Measurements from ENCODE around the gene GPATCH2L. TPM values are rescaled to one million over a fixed set of nuclear protein-coding genes. Genes with fewer than 3 reads are reported as not detected.

Gene GPATCH2L
- total RNA-seq, 2 donors from 2014 or later: 80.1 to 80.9 TPM

- H3K9me3 Mint-ChIP-seq: no peaks in the 10 kb centered on the region
- ATAC-seq (replicated peaks in 1 of 2): no peak
- no peak for DNase-seq
- H3K36me3 Mint-ChIP-seq (ENCODE audit: insufficient read depth in 2 of 2): no peaks in the 10 kb centered on the region
- H3K4me1 Mint-ChIP-seq (ENCODE audit: low read depth): no peaks in the 10 kb centered on the region
- H3K27ac Mint-ChIP-seq: no peak overlapping the region
- no peak overlapping the region for H3K4me3 Mint-ChIP-seq
- H3K27me3 Mint-ChIP-seq (ENCODE audit: low read depth): no peaks in the 10 kb centered on the region
Measured at GRCh38 chr14:76257111-76257803, 105.5 kb downstream of the GPATCH2L start.

GRCh38 chr14:76257842-76258397 lies 106.2 kb downstream of the GPATCH2L start:
- H3K27me3 Mint-ChIP-seq (ENCODE audit: low read depth): no peaks in the 10 kb centered on the region
- DNase-seq (no peak), ATAC-seq (replicated peaks in 1 of 2) (no peak)
- H3K36me3 Mint-ChIP-seq (ENCODE audit: insufficient read depth in 2 of 2): no peaks in the 10 kb centered on the region
- H3K27ac Mint-ChIP-seq: no peak overlapping the region
- no peak overlapping the region for H3K4me3 Mint-ChIP-seq
- H3K9me3 Mint-ChIP-seq: no peaks in the 10 kb centered on the region
- no peaks in the 10 kb centered on the region for H3K4me1 Mint-ChIP-seq (ENCODE audit: low read depth)

GRCh38 chr14:76259029-76259735 lies 107.5 kb downstream of the GPATCH2L start:
- Mint-ChIP-seq H3K9me3 (no peaks in the 10 kb centered on the region), H3K36me3 (ENCODE audit: insufficient read depth in 2 of 2) (no peaks in the 10 kb centered on the region), H3K4me3 (no peak overlapping the region), H3K27ac (no peak overlapping the region), H3K27me3 (ENCODE audit: low read depth) (no peaks in the 10 kb centered on the region), H3K4me1 (ENCODE audit: low read depth) (no peaks in the 10 kb centered on the region)
- DNase-seq (no peak), ATAC-seq (replicated peaks in 1 of 2) (no peak)

GRCh38 chr14:76260749-76261148 lies 109.0 kb downstream of the GPATCH2L start:
- Mint-ChIP-seq H3K4me1 (ENCODE audit: low read depth) (no peaks in the 10 kb centered on the region), H3K27me3 (ENCODE audit: low read depth) (peaks cover 15% of the 10 kb centered on the region), H3K27ac (no peak overlapping the region), H3K9me3 (peaks cover 0 to 3% of the 10 kb centered on the region in 2 donors), H3K36me3 (ENCODE audit: insufficient read depth in 2 of 2) (no peaks in the 10 kb centered on the region), H3K4me3 (no peak overlapping the region)
- ATAC-seq (replicated peaks in 1 of 2) (no peak), DNase-seq (no peak)

- Mint-ChIP-seq H3K4me3 (no peak overlapping the region), H3K36me3 (ENCODE audit: insufficient read depth in 2 of 2) (no peaks in the 10 kb centered on the region), H3K4me1 (ENCODE audit: low read depth) (no peaks in the 10 kb centered on the region), H3K27ac (no peak overlapping the region), H3K27me3 (ENCODE audit: low read depth) (peaks cover 21% of the 10 kb centered on the region), H3K9me3 (peaks cover 0 to 3% of the 10 kb centered on the region in 2 donors)
- ATAC-seq (replicated peaks in 1 of 2): no peak
- no peak for DNase-seq
Measured at GRCh38 chr14:76261371-76261811, 109.7 kb downstream of the GPATCH2L start.

- peaks cover 23% of the 10 kb centered on the region for H3K27me3 Mint-ChIP-seq (ENCODE audit: low read depth)
- H3K4me3 Mint-ChIP-seq: no peak overlapping the region
- H3K27ac Mint-ChIP-seq: no peak overlapping the region
- no peak for ATAC-seq (replicated peaks in 1 of 2)
- H3K4me1 Mint-ChIP-seq (ENCODE audit: low read depth): no peaks in the 10 kb centered on the region
- peaks cover 0 to 3% of the 10 kb centered on the region in 2 donors for H3K9me3 Mint-ChIP-seq
- no peaks in the 10 kb centered on the region for H3K36me3 Mint-ChIP-seq (ENCODE audit: insufficient read depth in 2 of 2)
- DNase-seq: no peak
Measured at GRCh38 chr14:76262641-76263040, 110.9 kb downstream of the GPATCH2L start.

Other genes with a start within 250 kb of the GPATCH2L start
- 1 to 10 TPM; 5.5 to 9.3 TPM for gene TGFB3, start 169.9 kb upstream of the GPATCH2L start, total RNA-seq
- 10 to 100 TPM; 10.4 to 12.2 TPM for gene IFT43, start 166.2 kb upstream of the GPATCH2L start, total RNA-seq
- gene ESRRB, start 224.2 kb downstream of the GPATCH2L start, total RNA-seq: under 1 TPM; 0.30 to 0.36 TPM

All from activated T-cell treated with anti-CD3 and anti-CD28 coated beads, Interleukin-2, amount 50 U/mL, for 72 hours (primary cell).